ENCODE measurements around the gene SSRP1. TPM values are rescaled to one million over a fixed set of nuclear protein-coding genes. Genes with fewer than 3 reads are reported as not detected.

The SSRP1 gene
- total and polyA plus RNA-seq, 2 of the 13 experiments (the other 11 are each of a cell fraction or from before 2014, with no cell fraction given): 93.6 to 129 TPM

DNA sequence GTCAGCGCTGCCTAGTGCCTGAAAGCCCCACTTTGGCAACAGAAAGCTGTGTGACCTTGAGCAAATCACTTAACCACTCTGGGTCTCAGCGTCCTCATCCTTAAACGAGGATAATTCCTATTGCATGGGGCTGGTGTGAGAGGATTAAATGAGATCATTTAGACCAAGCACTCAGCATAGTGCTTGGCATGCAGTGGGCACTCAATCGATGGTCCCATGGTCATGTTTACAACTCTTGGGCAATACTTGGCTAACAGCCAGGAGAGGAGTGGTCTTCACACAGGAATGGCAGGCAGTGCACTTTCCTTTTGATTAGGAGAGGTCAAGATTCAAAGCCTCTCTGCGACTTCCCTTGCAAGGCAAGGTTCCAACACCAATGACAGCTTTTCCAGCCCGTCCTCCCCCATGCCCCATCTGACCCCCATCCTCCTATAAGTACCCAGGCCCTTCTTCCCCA, 25.0 kb downstream of the SSRP1 start (continued):
- TF ChIP-seq MXI1 (IDR thresholded peaks at IDR 0.05; ENCODE audit: borderline replicate concordance, low read depth, low read length) (no peak; the same call in 2 of the 3 replicates), RARG (CRISPR knock-in tag; IDR thresholded peaks at IDR 0.05; ENCODE audit: low read depth) (no peak), RXRB (CRISPR knock-in tag; IDR thresholded peaks at IDR 0.05; ENCODE audit: borderline replicate concordance) (peak; percentile 47), ZNF432 (CRISPR knock-in tag; IDR thresholded peaks at IDR 0.05; ENCODE audit: borderline replicate concordance) (no peak), MTA1 (CRISPR knock-in tag; IDR thresholded peaks at IDR 0.05; ENCODE audit: borderline replicate concordance) (no peak), AKAP8 (CRISPR knock-in tag; IDR thresholded peaks at IDR 0.05) (0 out of 2 replicates have a peak, but pooled peaks have one; percentile 17), STAG1 (CRISPR knock-in tag; IDR thresholded peaks at IDR 0.05) (no peak), NR2F6 (IDR thresholded peaks at IDR 0.05) (peak; percentile 58), NR2F6 (CRISPR knock-in tag; IDR thresholded peaks at IDR 0.05) (peak; percentile 61; the same call in 1 of the 2 replicates)
- TF ChIP-seq, protein P1, sequence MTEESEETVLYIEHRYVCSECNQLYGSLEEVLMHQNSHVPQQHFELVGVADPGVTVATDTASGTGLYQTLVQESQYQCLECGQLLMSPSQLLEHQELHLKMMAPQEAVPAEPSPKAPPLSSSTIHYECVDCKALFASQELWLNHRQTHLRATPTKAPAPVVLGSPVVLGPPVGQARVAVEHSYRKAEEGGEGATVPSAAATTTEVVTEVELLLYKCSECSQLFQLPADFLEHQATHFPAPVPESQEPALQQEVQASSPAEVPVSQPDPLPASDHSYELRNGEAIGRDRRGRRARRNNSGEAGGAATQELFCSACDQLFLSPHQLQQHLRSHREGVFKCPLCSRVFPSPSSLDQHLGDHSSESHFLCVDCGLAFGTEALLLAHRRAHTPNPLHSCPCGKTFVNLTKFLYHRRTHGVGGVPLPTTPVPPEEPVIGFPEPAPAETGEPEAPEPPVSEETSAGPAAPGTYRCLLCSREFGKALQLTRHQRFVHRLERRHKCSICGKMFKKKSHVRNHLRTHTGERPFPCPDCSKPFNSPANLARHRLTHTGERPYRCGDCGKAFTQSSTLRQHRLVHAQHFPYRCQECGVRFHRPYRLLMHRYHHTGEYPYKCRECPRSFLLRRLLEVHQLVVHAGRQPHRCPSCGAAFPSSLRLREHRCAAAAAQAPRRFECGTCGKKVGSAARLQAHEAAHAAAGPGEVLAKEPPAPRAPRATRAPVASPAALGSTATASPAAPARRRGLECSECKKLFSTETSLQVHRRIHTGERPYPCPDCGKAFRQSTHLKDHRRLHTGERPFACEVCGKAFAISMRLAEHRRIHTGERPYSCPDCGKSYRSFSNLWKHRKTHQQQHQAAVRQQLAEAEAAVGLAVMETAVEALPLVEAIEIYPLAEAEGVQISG (CRISPR knock-in tag; IDR thresholded peaks at IDR 0.05): peak; percentile 69
- TF ChIP-seq, protein P2, sequence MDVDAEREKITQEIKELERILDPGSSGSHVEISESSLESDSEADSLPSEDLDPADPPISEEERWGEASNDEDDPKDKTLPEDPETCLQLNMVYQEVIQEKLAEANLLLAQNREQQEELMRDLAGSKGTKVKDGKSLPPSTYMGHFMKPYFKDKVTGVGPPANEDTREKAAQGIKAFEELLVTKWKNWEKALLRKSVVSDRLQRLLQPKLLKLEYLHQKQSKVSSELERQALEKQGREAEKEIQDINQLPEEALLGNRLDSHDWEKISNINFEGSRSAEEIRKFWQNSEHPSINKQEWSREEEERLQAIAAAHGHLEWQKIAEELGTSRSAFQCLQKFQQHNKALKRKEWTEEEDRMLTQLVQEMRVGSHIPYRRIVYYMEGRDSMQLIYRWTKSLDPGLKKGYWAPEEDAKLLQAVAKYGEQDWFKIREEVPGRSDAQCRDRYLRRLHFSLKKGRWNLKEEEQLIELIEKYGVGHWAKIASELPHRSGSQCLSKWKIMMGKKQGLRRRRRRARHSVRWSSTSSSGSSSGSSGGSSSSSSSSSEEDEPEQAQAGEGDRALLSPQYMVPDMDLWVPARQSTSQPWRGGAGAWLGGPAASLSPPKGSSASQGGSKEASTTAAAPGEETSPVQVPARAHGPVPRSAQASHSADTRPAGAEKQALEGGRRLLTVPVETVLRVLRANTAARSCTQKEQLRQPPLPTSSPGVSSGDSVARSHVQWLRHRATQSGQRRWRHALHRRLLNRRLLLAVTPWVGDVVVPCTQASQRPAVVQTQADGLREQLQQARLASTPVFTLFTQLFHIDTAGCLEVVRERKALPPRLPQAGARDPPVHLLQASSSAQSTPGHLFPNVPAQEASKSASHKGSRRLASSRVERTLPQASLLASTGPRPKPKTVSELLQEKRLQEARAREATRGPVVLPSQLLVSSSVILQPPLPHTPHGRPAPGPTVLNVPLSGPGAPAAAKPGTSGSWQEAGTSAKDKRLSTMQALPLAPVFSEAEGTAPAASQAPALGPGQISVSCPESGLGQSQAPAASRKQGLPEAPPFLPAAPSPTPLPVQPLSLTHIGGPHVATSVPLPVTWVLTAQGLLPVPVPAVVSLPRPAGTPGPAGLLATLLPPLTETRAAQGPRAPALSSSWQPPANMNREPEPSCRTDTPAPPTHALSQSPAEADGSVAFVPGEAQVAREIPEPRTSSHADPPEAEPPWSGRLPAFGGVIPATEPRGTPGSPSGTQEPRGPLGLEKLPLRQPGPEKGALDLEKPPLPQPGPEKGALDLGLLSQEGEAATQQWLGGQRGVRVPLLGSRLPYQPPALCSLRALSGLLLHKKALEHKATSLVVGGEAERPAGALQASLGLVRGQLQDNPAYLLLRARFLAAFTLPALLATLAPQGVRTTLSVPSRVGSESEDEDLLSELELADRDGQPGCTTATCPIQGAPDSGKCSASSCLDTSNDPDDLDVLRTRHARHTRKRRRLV (CRISPR knock-in tag; IDR thresholded peaks at IDR 0.05): 0 out of 2 replicates have a peak, but pooled peaks have one; percentile 30

All from HepG2 (cell line).